Heart left ventricle (tissue), 16 donors: ENCODE data around the gene GPR161. TPM values are rescaled to one million over a fixed set of nuclear protein-coding genes. Genes with fewer than 3 reads are reported as not detected.
A peak's percentile ranks its signal among the peaks of the same experiment; 100 is the strongest.

ENCODE experiments used
- ATAC-seq, 4 donors: fragments of 200-7000 bp; cut with Tn5 transposase; one replicate each; pipeline ENCODE4 v1.9.1; 2020 to 2022; ENCODE audit warnings: moderate library complexity in 4 of 4, mild to moderate bottlenecking in 3 of 4, moderate number of reproducible peaks in 1 of 4
- DNase-seq, 5 donors: peaks; one replicate each; pipeline ENCODE4 v3.0.0-alpha.2; 2020
- H3K27ac ChIP-seq, 12 donors: fragments of 200-600 bp; sonication (generic) in 4 of 12; one replicate each; pipeline versions ENCODE4 v1.5.0 to v1.8.0; 2016 to 2022; ENCODE audit warnings: mild to moderate bottlenecking in 2 of 12
- H3K27me3 ChIP-seq, 9 donors: fragments of 200-600 bp; sonication (generic) in 2 of 9; one replicate each; pipeline versions ENCODE4 v1.5.1 to v1.8.0; 2016 to 2022; ENCODE audit warnings: mild to moderate bottlenecking in 3 of 9
- H3K36me3 ChIP-seq, 9 donors: fragments of 200-600 bp; sonication (generic) in 2 of 9; one replicate each; pipeline versions ENCODE4 v1.5.0 to v1.8.0; 2018 to 2022; ENCODE audit warnings: mild to moderate bottlenecking in 2 of 9
- H3K4me1 ChIP-seq, 12 donors: fragments of 200-600 bp; sonication (generic) in 4 of 12; one replicate each; pipeline versions ENCODE4 v1.5.0 to v1.8.0; 2016 to 2022; ENCODE audit warnings: mild to moderate bottlenecking in 3 of 12
- H3K4me3 ChIP-seq, 12 donors: fragments of 200-600 bp; sonication (generic) in 4 of 12; one replicate each; pipeline versions ENCODE4 v1.5.0 to v1.8.0; 2017 to 2022; ENCODE audit warnings: mild to moderate bottlenecking in 9 of 12, moderate library complexity in 4 of 12
- H3K9me3 ChIP-seq, 12 donors: fragments of 200-600 bp; sonication (generic) in 4 of 12; one replicate each; pipeline versions ENCODE4 v1.5.0 to v1.8.0; 2016 to 2022; ENCODE audit warnings: mild to moderate bottlenecking in 1 of 12
- CTCF ChIP-seq, 12 donors: fragments of 200-600 bp; sonication (generic) in 4 of 12; IDR thresholded peaks; one replicate each; pipeline versions ENCODE4 v1.5.0 to v1.8.0; 2018 to 2022; ENCODE audit warnings: antibody characterized with exemption in 12 of 12, mild to moderate bottlenecking in 5 of 12
- POLR2A ChIP-seq, 2 donors: fragments of 450-650 bp; IDR thresholded peaks; one replicate each; pipeline ENCODE4 v1.6.1; 2017; ENCODE audit warnings: antibody characterized with exemption in 2 of 2, mild to moderate bottlenecking in 2 of 2, moderate library complexity in 2 of 2
- WGBS, 4 donors: extraction: QIAGEN DNeasy Blood & Tissue Kit in 2 of 4; methylation state at CpG; one replicate each; pipeline versions ENCODE4 v1.1.5 to v1.1.7; 2013 to 2018; 5-methylcytosine and 5-hydroxymethylcytosine counted together
- intact Hi-C, 10 donors: fragments of 100-400 bp; cut with DNase I; formaldehyde crosslinking; loops; one replicate each; pipeline versions ENCODE4 v1.11.1 to v1.14.2; 2022
- polyA plus RNA-seq, 2 donors: library from polyadenylated mRNA; stranded (reverse); fragments of 200-250 nt; gene quantifications; one replicate each; pipeline ENCODE4 v1.2.3, GENCODE V29; 2013
- total RNA-seq, 9 donors: library from RNA; depleted of rRNA in 2 of 9; stranded (reverse); fragments of >200 nt in 2 of 9; fragmentation: NEBNext Ultra II Directional in 3 of 9; extraction: Animal tissue kit (Norgen Biotek cat#: 25700) in 3 of 9; gene quantifications; one replicate each; pipeline versions ENCODE4 v1.1.0 to v1.2.4, GENCODE V29; 2016 to 2023
- donor health status: ischemic (EF 13 %, LVEDD 7.1; RV severe dilation, severe dysfunction).
- donor health status: healthy with polysubstance abuse.
- donor health status: DM: no; HTN: yes; CAD: no.
- donor health status: DM: no; HTN: no; CAD: no.
- donor health status: ischemic (EF 25% LVEDD 6.9; RV normal size, moderate dysfunction).
- donor health status: ischemic (EF 25% LVEDD 5.7; RV mildly dilated, moderate dysfunction).
- donor health status: healthy.
- donor health status: DM: yes; HTN: yes; CAD: no.
- donor health status: ischemic (EF 35%, LVEDD 5.7; RV mildly dilated, moderate dysfunction).
- donor health status: nonischemic (EF 11% LVEDD 7.7; RV severe dilation, severe dysfunction).
- donor health status: DM: yes; HTN: yes; CAD: no.
- donor health status: PGD.
- donor health status: ischemic (EF 29% LVEDD 5.4; RV normal size, mild dysfunction).
- donor health status: nonischemic (EF 23%, LVEDD 6.1; RV moderate dilation, normal function).

GPR161 gene
- total and polyA plus RNA-seq, 11 donors, result 0.95 to 4.8 (median 2.4) TPM

GRCh38 chr1:168053681-168054080 lies 83.0 kb downstream of the GPR161 start:
- TF ChIP-seq CTCF (IDR thresholded peaks at IDR 0.05) (no peak), POLR2A (IDR thresholded peaks at IDR 0.05) (no peak)
- 53 to 72% (median 68%) methylated on average over 2 of the region's 2 CpGs for WGBS, 4 donors
- H3K4me1 ChIP-seq, result peaks cover 0 to 44% (median 11%) of the 10 kb centered on the region in 12 donors
- no peak overlapping the region for H3K4me3 ChIP-seq
- peak overlapping the region in 10 of 12 donors; percentile 17 to 50 (median 38) for H3K27ac ChIP-seq
- no peaks in the 10 kb centered on the region for H3K27me3 ChIP-seq
- intact Hi-C loops, result loop anchor here in 1 of 10 donors (5.0 kb wide), 1 partner anchor 116 kb away; the partner anchor contains the start of genes DCAF6 and MPC2
- peaks cover 0 to 31% (median 2%) of the 10 kb centered on the region in 9 donors for H3K36me3 ChIP-seq
- DNase-seq (peak in 2 of 5 donors; percentile 9 to 35), ATAC-seq (peak; percentile 68 to 83 (median 76))
- no peaks in the 10 kb centered on the region for H3K9me3 ChIP-seq

- DNase-seq (no peak), ATAC-seq (peak; percentile 25 to 51 (median 50))
- TF ChIP-seq CTCF (IDR thresholded peaks at IDR 0.05), result no peak
- no peak for TF ChIP-seq POLR2A (IDR thresholded peaks at IDR 0.05)
- Histone ChIP-seq H3K27me3 (no peaks in the 10 kb centered on the region), H3K27ac (no peak overlapping the region), H3K4me3 (no peak overlapping the region), H3K9me3 (no peaks in the 10 kb centered on the region), H3K36me3 (peaks cover 0 to 44% (median under 1%) of the 10 kb centered on the region in 9 donors), H3K4me1 (peaks cover 0 to 45% (median 11%) of the 10 kb centered on the region in 12 donors)
- 38 to 60% (median 43%) methylated on average over 1 of the region's 1 CpG for WGBS, 4 donors
- intact Hi-C loops, result loop anchor here in 1 of 10 donors (5.0 kb wide), 1 partner anchor 114 kb away; the partner anchor contains the start of genes DCAF6 and MPC2
Observed at GRCh38 chr1:168050880-168051279, 85.8 kb downstream of the GPR161 start.

GRCh38 chr1:168050307-168050706 lies 86.4 kb downstream of the GPR161 start:
- intact Hi-C loops, result loop anchor here in 1 of 10 donors (5.0 kb wide), 1 partner anchor 113 kb away; the partner anchor contains the start of genes DCAF6 and MPC2
- TF ChIP-seq CTCF (IDR thresholded peaks at IDR 0.05) (no peak), POLR2A (IDR thresholded peaks at IDR 0.05) (no peak)
- DNase-seq (no peak), ATAC-seq (no peak)
- Histone ChIP-seq H3K4me1 (peaks cover 0 to 51% (median 11%) of the 10 kb centered on the region in 12 donors), H3K27ac (no peak overlapping the region), H3K9me3 (no peaks in the 10 kb centered on the region), H3K36me3 (peaks cover 0 to 49% (median 6%) of the 10 kb centered on the region in 9 donors), H3K27me3 (no peaks in the 10 kb centered on the region), H3K4me3 (no peak overlapping the region)
- WGBS, 4 donors, result 46 to 67% (median 58%) methylated on average over 1 of the region's 1 CpG

GRCh38 chr1:168045311-168045710 lies 91.4 kb downstream of the GPR161 start:
- ATAC-seq, result no peak
- no peak overlapping the region for H3K27ac ChIP-seq

More at GRCh38 chr1:168045311-168045710, 91.4 kb downstream of the GPR161 start:
- intact Hi-C loops, result no loop called here
- H3K4me1 ChIP-seq, result peaks cover 0 to 16% (median 0%) of the 10 kb centered on the region in 12 donors
- no peaks in the 10 kb centered on the region for H3K27me3 ChIP-seq
- DNase-seq, result no peak
- WGBS, 4 donors, result 74 to 97% (median 87%) methylated on average over 1 of the region's 1 CpG
- TF ChIP-seq POLR2A (IDR thresholded peaks at IDR 0.05) (no peak), CTCF (IDR thresholded peaks at IDR 0.05) (no peak)
- H3K36me3 ChIP-seq, result peaks cover 0 to 69% (median 22%) of the 10 kb centered on the region in 9 donors
- H3K4me3 ChIP-seq, result no peak overlapping the region
- no peaks in the 10 kb centered on the region for H3K9me3 ChIP-seq
